BLaER1 treated with 17β-estradiol and CSF1 and Interleukin-3, amounts not matched to agents 10 nM and 100 nM (cell line): ENCODE results near the gene FAM222A.

ENCODE experiments used
- H3K27ac ChIP-seq, 11 experiments: shearing (Covaris generic); formaldehyde crosslinking; 2 replicates each; pipeline ENCODE4 v1.8.1; 2022
- H3K27me3 ChIP-seq, 11 experiments: shearing (Covaris generic); formaldehyde crosslinking; 2 replicates each; pipeline ENCODE4 v1.8.1; 2022
- H3K36me3 ChIP-seq, 11 experiments: shearing (Covaris generic); formaldehyde crosslinking; 2 replicates each; pipeline ENCODE4 v1.8.1; 2022
- H3K4me1 ChIP-seq, 10 experiments: shearing (Covaris generic); formaldehyde crosslinking; 2 replicates each; pipeline ENCODE4 v1.8.1; 2022
- H3K4me2 ChIP-seq, 11 experiments: shearing (Covaris generic); formaldehyde crosslinking; 2 replicates each; pipeline ENCODE4 v1.8.1; 2022
- H3K4me3 ChIP-seq, 10 experiments: shearing (Covaris generic); formaldehyde crosslinking; 2 replicates each; pipeline ENCODE4 v1.8.1; 2022
- H3K9ac ChIP-seq, 11 experiments: shearing (Covaris generic); formaldehyde crosslinking; 2 replicates each; pipeline ENCODE4 v1.8.1; 2022
- H3K9me3 ChIP-seq, 11 experiments: shearing (Covaris generic); formaldehyde crosslinking; replicated peaks in 1 of 11; 2 replicates each; pipeline ENCODE4 v1.8.1; 2022
- H4K20me1 ChIP-seq, 11 experiments: shearing (Covaris generic); formaldehyde crosslinking; 2 replicates each; pipeline ENCODE4 v1.8.1; 2022
- Cebpa-rat ChIP-seq, 11 experiments: shearing (Covaris generic); IDR thresholded peaks; 2 replicates each; pipeline ENCODE4 v1.8.1; 2022

Gene FAM222A

GRCh38 chr12:109768901-109769670 is 55.5 kb downstream of the FAM222A start:
- Histone ChIP-seq H4K20me1 (peaks cover 0 to 21% (median 0%) of the 10 kb centered on the region in 11 experiments; a peak in 2 of 22 replicates), H3K9ac (no peak overlapping the region; a peak in 1 of 22 replicates), H3K36me3 (no peaks in the 10 kb centered on the region)

GRCh38 chr12:109770104-109770860 is 56.7 kb downstream of the FAM222A start:
- Histone ChIP-seq H3K4me2 (no peak overlapping the region), H3K9me3 (no peaks in the 10 kb centered on the region), H3K27me3 (no peaks in the 10 kb centered on the region; a peak in 1 of 22 replicates), H3K36me3 (no peaks in the 10 kb centered on the region), H4K20me1 (peaks cover 0 to 21% (median 0%) of the 10 kb centered on the region in 11 experiments; a peak in 2 of 22 replicates), H3K9ac (no peak overlapping the region), H3K4me1 (peaks cover 0 to 11% (median 8%) of the 10 kb centered on the region in 10 experiments; a peak in 14 of 20 replicates), H3K4me3 (no peak overlapping the region), H3K27ac (no peak overlapping the region)
- TF ChIP-seq Cebpa-rat (IDR thresholded peaks at IDR 0.05) = no peak

More at GRCh38 chr12:109768901-109769670, 55.5 kb downstream of the FAM222A start:
- Histone ChIP-seq H3K27ac (no peak overlapping the region), H3K4me3 (no peak overlapping the region), H3K4me2 (no peak overlapping the region), H3K27me3 (no peaks in the 10 kb centered on the region; a peak in 1 of 22 replicates), H3K4me1 (peaks cover 0 to 11% (median 8%) of the 10 kb centered on the region in 10 experiments; a peak in 14 of 20 replicates), H3K9me3 (peaks cover 0 to 12% (median under 1%) of the 10 kb centered on the region in 11 experiments; a peak in 10 of 22 replicates)
- no peak for TF ChIP-seq Cebpa-rat (IDR thresholded peaks at IDR 0.05)

- H3K9ac ChIP-seq = no peak overlapping the region
- H3K36me3 ChIP-seq = no peaks in the 10 kb centered on the region
- peaks cover 0 to 21% (median 0%) of the 10 kb centered on the region in 11 experiments; a peak in 2 of 22 replicates for H4K20me1 ChIP-seq
- TF ChIP-seq Cebpa-rat (IDR thresholded peaks at IDR 0.05) = no peak
- no peak overlapping the region for H3K4me2 ChIP-seq
- no peaks in the 10 kb centered on the region for H3K9me3 ChIP-seq
- no peaks in the 10 kb centered on the region; a peak in 1 of 22 replicates for H3K27me3 ChIP-seq
- peaks cover 0 to 11% (median 8%) of the 10 kb centered on the region in 10 experiments; a peak in 14 of 20 replicates for H3K4me1 ChIP-seq
- H3K4me3 ChIP-seq = no peak overlapping the region
- H3K27ac ChIP-seq = no peak overlapping the region
Observed at GRCh38 chr12:109770861-109771670, 57.4 kb downstream of the FAM222A start.

- Histone ChIP-seq H3K9ac (no peak overlapping the region), H3K4me1 (peaks cover 0 to 11% (median 8%) of the 10 kb centered on the region in 10 experiments; a peak in 15 of 20 replicates), H3K27ac (no peak overlapping the region), H3K36me3 (no peaks in the 10 kb centered on the region), H3K4me2 (no peak overlapping the region), H3K9me3 (no peaks in the 10 kb centered on the region), H4K20me1 (peaks cover 0 to 21% (median 0%) of the 10 kb centered on the region in 11 experiments; a peak in 2 of 22 replicates), H3K27me3 (no peaks in the 10 kb centered on the region; a peak in 1 of 22 replicates), H3K4me3 (no peak overlapping the region)
- no peak for TF ChIP-seq Cebpa-rat (IDR thresholded peaks at IDR 0.05)
Observed at GRCh38 chr12:109771746-109772621, 58.4 kb downstream of the FAM222A start.

GRCh38 chr12:109772622-109773321 is 59.1 kb downstream of the FAM222A start:
- no peak for TF ChIP-seq Cebpa-rat (IDR thresholded peaks at IDR 0.05)
- Histone ChIP-seq H3K27ac (no peak overlapping the region), H3K4me2 (peak overlapping the region; percentile 11 to 73 (median 47); a peak in 13 of 22 replicates), H3K9me3 (no peaks in the 10 kb centered on the region), H3K36me3 (no peaks in the 10 kb centered on the region), H3K9ac (no peak overlapping the region; a peak in 1 of 22 replicates), H4K20me1 (peaks cover 0 to 21% (median 0%) of the 10 kb centered on the region in 11 experiments; a peak in 2 of 22 replicates), H3K27me3 (no peaks in the 10 kb centered on the region; a peak in 1 of 22 replicates), H3K4me1 (peaks cover 0 to 18% (median 15%) of the 10 kb centered on the region in 10 experiments; a peak in 15 of 20 replicates), H3K4me3 (no peak overlapping the region)

- Histone ChIP-seq H3K4me2 (peak overlapping the region; percentile 11 to 73 (median 47); a peak in 18 of 22 replicates), H3K4me1 (peaks cover 0 to 18% (median 15%) of the 10 kb centered on the region in 10 experiments; a peak in 15 of 20 replicates), H3K4me3 (0 out of 20 replicates have a peak overlapping the region, but pooled peaks of 1 of the 10 experiments have one; percentile 21), H3K9me3 (peaks cover 0 to 2% (median under 1%) of the 10 kb centered on the region in 11 experiments; a peak in 6 of 22 replicates), H3K27ac (no peak overlapping the region), H4K20me1 (peaks cover 0 to 21% (median 0%) of the 10 kb centered on the region in 11 experiments; a peak in 2 of 22 replicates), H3K9ac (peak overlapping the region in 3 of 11 experiments; percentile 33 to 41 (median 36); a peak in 4 of 22 replicates), H3K27me3 (no peaks in the 10 kb centered on the region; a peak in 1 of 22 replicates), H3K36me3 (no peaks in the 10 kb centered on the region)
- TF ChIP-seq Cebpa-rat (IDR thresholded peaks at IDR 0.05) = no peak
Observed at GRCh38 chr12:109773384-109774011, 59.9 kb downstream of the FAM222A start.
